Smooth muscle cell (in vitro differentiated cells): ENCODE measurements around the gene CNRIP1. TPM values are rescaled to one million over a fixed set of nuclear protein-coding genes. Genes with fewer than 3 reads are reported as not detected.
A peak's percentile ranks its signal among the peaks of the same experiment; 100 is the strongest.

Experiments used
- DNase-seq: peaks from one replicate; lab custom pipeline; 2025; ENCODE audit not compliant: unreplicated experiment; lab: John Stamatoyannopoulos, UW
- H2AFZ ChIP-seq: fragments of 200-600 bp; sonication (generic); 2 replicates; pipeline ENCODE4 v1.6.0; 2016; ENCODE audit warnings: antibody characterized with exemption, low read depth, mild to moderate bottlenecking
- H3F3A ChIP-seq: fragments of 200-600 bp; sonication (generic); 2 replicates; pipeline ENCODE4 v1.6.0; 2017; ENCODE audit warnings: antibody characterized with exemption, low read depth
- H3K27ac ChIP-seq: fragments of 200-600 bp; sonication (generic); 2 replicates; pipeline ENCODE4 v1.5.1; 2016; ENCODE audit warnings: low read depth, mild to moderate bottlenecking
- H3K27me3 ChIP-seq: fragments of 200-600 bp; sonication (generic); 2 replicates; pipeline ENCODE4 v1.6.1; 2016; ENCODE audit warnings: low read depth, mild to moderate bottlenecking
- H3K36me3 ChIP-seq: fragments of 200-600 bp; sonication (generic); 2 replicates; pipeline ENCODE4 v1.5.1; 2016; ENCODE audit warnings: low read depth
- H3K4me1 ChIP-seq: fragments of 200-600 bp; sonication (generic); 2 replicates; pipeline ENCODE4 v1.5.1; 2016; ENCODE audit warnings: low read depth
- H3K4me2 ChIP-seq: fragments of 200-600 bp; sonication (generic); 2 replicates; pipeline ENCODE4 v1.6.0; 2016; ENCODE audit warnings: mild to moderate bottlenecking
- H3K4me3 ChIP-seq: fragments of 200-600 bp; sonication (generic); 2 replicates; pipeline ENCODE4 v1.5.1; 2016; ENCODE audit warnings: mild to moderate bottlenecking
- H3K79me2 ChIP-seq: fragments of 200-600 bp; sonication (generic); 2 replicates; pipeline ENCODE4 v1.6.0; 2016; ENCODE audit warnings: low read depth, mild to moderate bottlenecking
- H3K9ac ChIP-seq: fragments of 200-600 bp; sonication (generic); 2 replicates; pipeline ENCODE4 v1.6.0; 2016; ENCODE audit warnings: low read depth
- H3K9me3 ChIP-seq: fragments of 200-600 bp; sonication (generic); replicated peaks from 2 replicates; pipeline ENCODE4 v1.5.1; 2016; ENCODE audit warnings: low read depth
- H4K20me1 ChIP-seq: fragments of 200-600 bp; sonication (generic); 2 replicates; pipeline ENCODE4 v1.6.0; 2016; ENCODE audit warnings: low read depth
- CTCF ChIP-seq: fragments of 200-600 bp; sonication (generic); IDR thresholded peaks from 2 replicates; pipeline ENCODE4 v1.5.1; 2017; ENCODE audit warnings: borderline replicate concordance, mild to moderate bottlenecking, antibody characterized with exemption; ENCODE audit not compliant: insufficient read depth, poor library complexity, severe bottlenecking
- WGBS: methylation state at CpG from one replicate; pipeline ENCODE4 v1.1.7; 2016; ENCODE audit warnings: low lambda C conversion rate; 5-methylcytosine and 5-hydroxymethylcytosine counted together
- polyA plus RNA-seq: library from polyadenylated mRNA; unstranded; fragments of >200 nt; fragmentation: Nextera tagmentation; extraction: Ambion mirVana; gene quantifications from 2 replicates; pipeline ENCODE4 v1.2.1, GENCODE V29; 2016
- total RNA-seq: library from RNA; depleted of rRNA; stranded (reverse); fragments of >200 nt; gene quantifications from 2 replicates; pipeline ENCODE4 v1.2.3, GENCODE V29; 2014

The CNRIP1 gene
- total RNA-seq = 1.7 and 4.3 TPM in 2 replicates
- polyA plus RNA-seq = 2.8 and 3.0 TPM in 2 replicates

- no peak for TF ChIP-seq CTCF
- no peaks in the 10 kb centered on the region for H3K79me2 ChIP-seq
- no peaks in the 10 kb centered on the region for H3K36me3 ChIP-seq
- H3K27me3 ChIP-seq = peaks cover 89% of the 10 kb centered on the region
- peak; percentile 48 for DNase-seq
- H3K4me1 ChIP-seq = peaks cover 6% of the 10 kb centered on the region
- WGBS = under 1% methylated on average over 61 of the region's 64 CpGs
- H2AFZ ChIP-seq = peak within 1 kb of the TSS; percentile 93
- no peak within 1 kb of the TSS for H3K9ac ChIP-seq
- H3K4me2 ChIP-seq = peak within 1 kb of the TSS; percentile 91
- no peak within 1 kb of the TSS for H3K27ac ChIP-seq
- no peaks in the 10 kb centered on the region for H3F3A ChIP-seq
- no peaks in the 10 kb centered on the region for H4K20me1 ChIP-seq
- H3K9me3 ChIP-seq = no peaks in the 10 kb centered on the region
- H3K4me3 ChIP-seq = peak within 1 kb of the TSS; percentile 58
Observed at GRCh38 chr2:68319398-68320117, at the start of gene CNRIP1. Gene CNRIP1, minus strand, starts transcription at chr2:68319949. Its CDS starts 549 bp downstream, at chr2:68319400.

GRCh38 chr2:68369337-68369734, 49.6 kb upstream of the CNRIP1 start:
- H2AFZ ChIP-seq = no peak overlapping the region
- peaks cover 8% of the 10 kb centered on the region for H3F3A ChIP-seq
- DNase-seq = no peak
- no peaks in the 10 kb centered on the region for H3K36me3 ChIP-seq
- 86% methylated on average over 10 of the region's 10 CpGs for WGBS
- no peak for TF ChIP-seq CTCF
- no peak overlapping the region for H3K4me3 ChIP-seq
- no peaks in the 10 kb centered on the region for H3K27me3 ChIP-seq
- H3K27ac ChIP-seq = peak overlapping the region; percentile 88
- no peaks in the 10 kb centered on the region for H3K79me2 ChIP-seq
- H3K4me1 ChIP-seq = no peaks in the 10 kb centered on the region
- no peak overlapping the region for H3K4me2 ChIP-seq
- H4K20me1 ChIP-seq = no peaks in the 10 kb centered on the region
- no peaks in the 10 kb centered on the region for H3K9me3 ChIP-seq
- H3K9ac ChIP-seq = peak overlapping the region; percentile 32

GRCh38 chr2:68368654-68369336, 49.0 kb upstream of the CNRIP1 start:
- Histone ChIP-seq H3K36me3 (no peaks in the 10 kb centered on the region), H3K4me2 (peak overlapping the region; percentile 14), H4K20me1 (no peaks in the 10 kb centered on the region), H3K4me3 (no peak overlapping the region), H3K9ac (peak overlapping the region; percentile 84), H2AFZ (no peak overlapping the region), H3F3A (peaks cover 8% of the 10 kb centered on the region), H3K4me1 (no peaks in the 10 kb centered on the region), H3K9me3 (no peaks in the 10 kb centered on the region), H3K27me3 (no peaks in the 10 kb centered on the region), H3K27ac (peak overlapping the region; percentile 88), H3K79me2 (no peaks in the 10 kb centered on the region)
- TF ChIP-seq CTCF = no peak
- DNase-seq = no peak
- WGBS = 49% methylated on average over 6 of the region's 6 CpGs
